Endothelial cell of umbilical vein (primary cell): ENCODE data around the gene LAP3. TPM values are rescaled to one million over a fixed set of nuclear protein-coding genes. Genes with fewer than 3 reads are reported as not detected.

Source experiments
- BruUV-seq: library from RNA; stranded (reverse); fragments of 400-500 nt; replicated peaks from 2 replicates; lab custom pipeline; 2021; lab: Mats Ljungman, UMichigan
- CTCF ChIA-PET: fragments of 300-600, 350-600 bp; sonication (Branson Sonifier 250); formaldehyde crosslinking; loops from one replicate; lab custom pipeline; 2021; ENCODE audit warnings: antibody characterized with exemption, inconsistent platforms; lab: Charles Lee
- POLR2A ChIA-PET: fragments of 300-600, 350-600 bp; sonication (Branson Sonifier 250); formaldehyde crosslinking; loops from one replicate; lab custom pipeline; 2021; ENCODE audit warnings: antibody characterized with exemption, inconsistent platforms; lab: Charles Lee
- DNase-seq: peaks from one replicate; pipeline ENCODE4 v3.0.0-alpha.2; 2011; ENCODE audit warnings: low read depth, low spot score
- FAIRE-seq: peaks from 2 replicates; lab custom pipeline; 2011; peaks lifted over from hg19 to GRCh38; lab: Jason Lieb, UNC
- H2AFZ ChIP-seq: 2 replicates; pipeline ENCODE4 v1.6.0; 2012; ENCODE audit warnings: low read depth, low read length, control low read depth, inconsistent platforms
- H3K27ac ChIP-seq: 2 replicates; pipeline ENCODE4 v1.5.1; 2011; ENCODE audit warnings: low read depth, mild to moderate bottlenecking, control low read depth, low read length, moderate library complexity; ENCODE audit not compliant: insufficient read depth
- H3K27me3 ChIP-seq, 2 experiments: 2 replicates each; pipeline versions ENCODE4 v1.6.0 to v1.6.1; 2011; ENCODE audit warnings: low read length in 2 of 2, mixed read lengths in 1 of 2; ENCODE audit not compliant: control insufficient read depth in 2 of 2, insufficient read depth in 2 of 2
- H3K36me3 ChIP-seq, 2 experiments: 2 replicates in 1 of 2; 3 replicates in 1 of 2; pipeline ENCODE4 v1.5.1; 2011; ENCODE audit warnings: low read length in 2 of 2, mild to moderate bottlenecking in 1 of 2, moderate library complexity in 1 of 2; ENCODE audit not compliant: control insufficient read depth in 2 of 2, insufficient read depth in 2 of 2; ENCODE audit errors: extremely low read depth in 1 of 2
- H3K4me1 ChIP-seq: 3 replicates; pipeline ENCODE4 v1.5.1; 2011; ENCODE audit warnings: mild to moderate bottlenecking, low read length; ENCODE audit not compliant: control insufficient read depth, insufficient read depth; ENCODE audit errors: extremely low read depth
- H3K4me2 ChIP-seq: 2 replicates; pipeline ENCODE4 v1.6.1; 2011; ENCODE audit warnings: low read length, control low read depth, mixed read lengths; ENCODE audit not compliant: insufficient read depth
- H3K4me3 ChIP-seq, 3 experiments: fragments of 200-600 bp in 1 of 3; sonication (generic), shearing (Covaris generic) in 1 of 3; replicated peaks in 1 of 3; 2 replicates each; pipeline ENCODE4 v1.5.1; 2011 to 2016; ENCODE audit warnings: control low read depth in 3 of 3, low read length in 3 of 3, mild to moderate bottlenecking in 2 of 3, inconsistent platforms in 1 of 3, low read depth in 1 of 3, moderate library complexity in 1 of 3; ENCODE audit not compliant: insufficient read depth in 1 of 3
- H3K79me2 ChIP-seq: 2 replicates; pipeline ENCODE4 v1.6.0; 2012; ENCODE audit warnings: low read length, inconsistent platforms; ENCODE audit not compliant: control insufficient read depth, insufficient read depth
- H3K9ac ChIP-seq: replicated peaks from 2 replicates; pipeline ENCODE3; 2011; ENCODE audit warnings: low read length, control low read depth; ENCODE audit not compliant: insufficient read depth; ENCODE audit errors: extremely low read depth
- H3K9me1 ChIP-seq: replicated peaks from 3 replicates; pipeline ENCODE4 v1.6.0; 2011; ENCODE audit warnings: mild to moderate bottlenecking, low read length; ENCODE audit not compliant: control insufficient read depth, insufficient read depth; ENCODE audit errors: extremely low read depth
- H3K9me3 ChIP-seq: replicated peaks from 2 replicates; pipeline ENCODE4 v1.5.1; 2012; ENCODE audit warnings: low read length, inconsistent platforms; ENCODE audit not compliant: control insufficient read depth, insufficient read depth
- H4K20me1 ChIP-seq: replicated peaks from 2 replicates; pipeline ENCODE3; 2011; ENCODE audit warnings: mild to moderate bottlenecking, low read length; ENCODE audit not compliant: control insufficient read depth, insufficient read depth; ENCODE audit errors: extremely low read depth
- CTCF ChIP-seq, 2 donors: IDR thresholded peaks; 1 replicate in 1 of 2; 2 replicates in 1 of 2; pipeline ENCODE4 v1.5.1; 2011; ENCODE audit warnings: low read length in 2 of 2, mild to moderate bottlenecking in 2 of 2, moderate library complexity in 2 of 2, control low read depth in 1 of 2, inconsistent platforms in 1 of 2, low read depth in 1 of 2; ENCODE audit not compliant: insufficient read depth in 1 of 2; ENCODE audit errors: extremely low read depth in 1 of 2
- FOS ChIP-seq: IDR thresholded peaks from 2 replicates; pipeline ENCODE4 v1.6.1; 2011; ENCODE audit warnings: mild to moderate bottlenecking, low read length, moderate library complexity, borderline replicate concordance; ENCODE audit not compliant: insufficient read depth
- JUN ChIP-seq: IDR thresholded peaks from 2 replicates; pipeline ENCODE4 v1.6.1; 2011; ENCODE audit warnings: borderline replicate concordance, low read depth; ENCODE audit not compliant: insufficient read length, insufficient read depth
- MAX ChIP-seq: IDR thresholded peaks from 2 replicates; pipeline ENCODE4 v1.6.1; 2011; ENCODE audit not compliant: insufficient read depth, insufficient read length
- MYC ChIP-seq: IDR thresholded peaks from one replicate; pipeline ENCODE4 v1.6.1; 2011; ENCODE audit warnings: mild to moderate bottlenecking, low read depth, low read length
- POLR2A ChIP-seq: IDR thresholded peaks from 2 replicates; pipeline ENCODE4 v1.6.1; 2012; ENCODE audit warnings: low read depth, mild to moderate bottlenecking, control low read depth, low read length
- POLR2AphosphoS5 ChIP-seq: IDR thresholded peaks from 2 replicates; pipeline ENCODE4 v1.6.1; 2012; ENCODE audit warnings: low read depth, mild to moderate bottlenecking, control low read depth, low read length, moderate library complexity; ENCODE audit not compliant: insufficient read depth
- dilution Hi-C: fragments of 300-500 bp; cut with MboI; formaldehyde crosslinking; loops from one replicate; pipeline ENCODE4 v1.15.0; 2019; ENCODE audit warnings: low sequenced_read_pairs; ENCODE audit not compliant: extremely low pct_ligation_motif_present
- intact Hi-C: fragments of 100-400 bp; cut with micrococcal nuclease; formaldehyde crosslinking; loops from one replicate; pipeline ENCODE4 v1.10.0; 2022
- polyA plus RNA-seq, 4 experiments: library from polyadenylated mRNA; depleted of rRNA in 3 of 4; stranded (reverse) in 3 of 4; unstranded in 1 of 4; fragments of >200 nt; gene quantifications; 2 replicates each; pipeline versions ENCODE4 v1.2.1 to v1.2.3, GENCODE V29; 2011 to 2012; ENCODE audit warnings: missing spikeins in 1 of 4
- total RNA-seq: library from RNA; stranded (reverse); gene quantifications from 2 replicates; pipeline ENCODE4 v1.2.3, GENCODE V29; 2021

The LAP3 gene
- total and polyA plus RNA-seq, 2 donors (not counting 3 experiments of a cell fraction or from before 2014, with no cell fraction given), result 82.4 to 94.8 TPM

DNA sequence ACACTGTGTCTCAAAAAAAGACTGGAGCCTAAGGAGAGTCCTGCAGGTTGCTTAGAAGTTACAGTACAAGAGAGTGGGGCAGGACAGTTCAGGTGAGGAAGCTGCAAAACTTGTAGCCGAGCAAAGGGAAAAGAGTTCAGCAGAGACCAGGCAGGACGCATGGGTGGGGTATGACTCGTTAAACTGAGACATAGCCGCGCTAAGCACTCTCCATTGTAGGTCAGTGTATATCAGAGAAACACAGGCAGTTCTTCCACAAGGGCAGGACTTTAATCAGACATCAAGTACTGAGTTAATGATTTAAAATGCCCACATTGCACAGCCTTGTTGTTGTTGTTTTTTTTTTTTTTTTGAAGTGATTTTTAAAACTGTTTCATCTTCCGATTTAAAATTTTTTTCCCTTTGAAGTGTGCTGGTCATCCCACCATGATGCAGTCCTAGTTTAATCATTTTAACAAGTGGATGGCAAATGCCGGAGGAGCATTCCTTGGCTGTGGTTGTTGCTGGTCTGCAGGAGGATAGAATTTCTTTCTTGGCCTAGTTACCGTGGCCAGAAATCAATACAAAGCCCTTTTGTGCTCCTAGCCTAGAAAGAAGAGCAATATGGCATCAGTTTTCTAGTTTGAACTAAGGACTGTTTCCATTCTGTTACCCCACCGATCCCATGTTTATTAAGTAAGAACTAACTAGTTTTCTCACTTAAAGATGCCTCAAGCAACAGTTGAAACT lies 10.3 kb downstream of the LAP3 start:
- DNase-seq (no peak), FAIRE-seq (no peak)
- Histone ChIP-seq H3K36me3 (peaks cover 24 to 55% of the 10 kb centered on the region in 2 experiments), H3K4me2 (no peak overlapping the region), H4K20me1 (no peaks in the 10 kb centered on the region), H3K4me1 (no peaks in the 10 kb centered on the region), H3K9me3 (no peaks in the 10 kb centered on the region), H3K27ac (no peak overlapping the region), H3K27me3 (no peaks in the 10 kb centered on the region), H3K9me1 (no peaks in the 10 kb centered on the region), H3K79me2 (no peaks in the 10 kb centered on the region), H2AFZ (no peak overlapping the region), H3K9ac (no peak overlapping the region), H3K4me3 (no peak overlapping the region)
- CTCF ChIA-PET, result interaction anchor here (0.6 kb wide), 1 partner anchor 28 kb away, joined by 3 read pairs; no protein-coding TSS in a partner anchor
- no peak for TF ChIP-seq MAX
- no peak for TF ChIP-seq CTCF (IDR thresholded peaks at IDR 0.05; ENCODE audit: extremely low read depth in 1 of 2, insufficient read depth in 1 of 2, low read depth in 1 of 2, low read length in 2 of 2)
- TF ChIP-seq POLR2AphosphoS5, result no peak
- no TSS peak for BruUV-seq
- dilution Hi-C loops (no loop called here), intact Hi-C loops (no loop called here)
- POLR2A ChIA-PET, result no interaction called here

DNA sequence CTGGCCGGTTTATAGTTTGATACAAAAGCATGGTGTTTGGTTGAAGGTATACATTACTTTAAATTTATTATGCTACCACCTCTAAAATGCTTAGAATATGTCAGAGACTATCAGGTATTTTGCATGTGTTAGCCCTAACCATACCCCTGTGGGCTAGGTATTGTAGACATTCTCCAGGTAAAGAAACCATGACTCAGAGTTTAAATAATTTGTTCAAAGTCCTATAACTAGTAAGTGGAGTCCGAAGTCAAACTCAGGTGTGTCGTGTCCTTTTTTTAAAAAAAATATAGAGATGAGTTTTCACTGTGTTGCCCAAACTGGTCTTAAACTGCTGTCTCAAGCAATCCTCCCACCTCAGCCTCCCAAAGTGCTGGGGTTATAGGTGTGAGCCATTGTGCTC lies 12.4 kb downstream of the LAP3 start:
- Histone ChIP-seq H3K9ac (no peak overlapping the region), H2AFZ (no peak overlapping the region), H3K9me1 (no peaks in the 10 kb centered on the region), H3K27me3 (no peaks in the 10 kb centered on the region), H4K20me1 (no peaks in the 10 kb centered on the region), H3K36me3 (peaks cover 12 to 46% of the 10 kb centered on the region in 2 experiments), H3K4me2 (no peak overlapping the region), H3K4me1 (no peaks in the 10 kb centered on the region), H3K79me2 (no peaks in the 10 kb centered on the region), H3K27ac (no peak overlapping the region), H3K4me3 (no peak overlapping the region), H3K9me3 (no peaks in the 10 kb centered on the region)
- no peak for FAIRE-seq
- intact Hi-C loops (no loop called here), dilution Hi-C loops (no loop called here)
- TF ChIP-seq FOS, result no peak
- no peak for TF ChIP-seq MYC
- TF ChIP-seq POLR2A, result no peak
- TF ChIP-seq MAX, result no peak
- TF ChIP-seq CTCF (IDR thresholded peaks at IDR 0.05; ENCODE audit: extremely low read depth in 1 of 2, insufficient read depth in 1 of 2, low read depth in 1 of 2, low read length in 2 of 2), result no peak
- TF ChIP-seq JUN, result no peak
- ChIA-PET CTCF (no interaction called here), POLR2A (no interaction called here)
- BruUV-seq, result no TSS peak
- no peak for DNase-seq
